Astrocyte (in vitro differentiated cells and primary cell): Measurements from ENCODE around the gene CHCHD3.

Experiments used
- EZH2 ChIP-seq: IDR thresholded peaks from 2 replicates; pipeline ENCODE4 v1.6.1; 2012; ENCODE audit warnings: mild to moderate bottlenecking, low read length, inconsistent platforms; ENCODE audit not compliant: insufficient read depth
- TF ChIP-seq, protein P1 (sequence below): IDR thresholded peaks from 2 replicates; pipeline ENCODE4 v1.5.1; 2011; ENCODE audit warnings: low read depth, mild to moderate bottlenecking, inconsistent platforms, low read length, moderate library complexity; ENCODE audit not compliant: insufficient read depth

- TF ChIP-seq, protein P1, sequence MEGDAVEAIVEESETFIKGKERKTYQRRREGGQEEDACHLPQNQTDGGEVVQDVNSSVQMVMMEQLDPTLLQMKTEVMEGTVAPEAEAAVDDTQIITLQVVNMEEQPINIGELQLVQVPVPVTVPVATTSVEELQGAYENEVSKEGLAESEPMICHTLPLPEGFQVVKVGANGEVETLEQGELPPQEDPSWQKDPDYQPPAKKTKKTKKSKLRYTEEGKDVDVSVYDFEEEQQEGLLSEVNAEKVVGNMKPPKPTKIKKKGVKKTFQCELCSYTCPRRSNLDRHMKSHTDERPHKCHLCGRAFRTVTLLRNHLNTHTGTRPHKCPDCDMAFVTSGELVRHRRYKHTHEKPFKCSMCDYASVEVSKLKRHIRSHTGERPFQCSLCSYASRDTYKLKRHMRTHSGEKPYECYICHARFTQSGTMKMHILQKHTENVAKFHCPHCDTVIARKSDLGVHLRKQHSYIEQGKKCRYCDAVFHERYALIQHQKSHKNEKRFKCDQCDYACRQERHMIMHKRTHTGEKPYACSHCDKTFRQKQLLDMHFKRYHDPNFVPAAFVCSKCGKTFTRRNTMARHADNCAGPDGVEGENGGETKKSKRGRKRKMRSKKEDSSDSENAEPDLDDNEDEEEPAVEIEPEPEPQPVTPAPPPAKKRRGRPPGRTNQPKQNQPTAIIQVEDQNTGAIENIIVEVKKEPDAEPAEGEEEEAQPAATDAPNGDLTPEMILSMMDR = no peak
- TF ChIP-seq EZH2 = no peak
These were observed 112.4 kb downstream of the CHCHD3 start for GRCh38 chr7:132969520-132969919.
